ENCODE results near the gene CFAP61.

DNA sequence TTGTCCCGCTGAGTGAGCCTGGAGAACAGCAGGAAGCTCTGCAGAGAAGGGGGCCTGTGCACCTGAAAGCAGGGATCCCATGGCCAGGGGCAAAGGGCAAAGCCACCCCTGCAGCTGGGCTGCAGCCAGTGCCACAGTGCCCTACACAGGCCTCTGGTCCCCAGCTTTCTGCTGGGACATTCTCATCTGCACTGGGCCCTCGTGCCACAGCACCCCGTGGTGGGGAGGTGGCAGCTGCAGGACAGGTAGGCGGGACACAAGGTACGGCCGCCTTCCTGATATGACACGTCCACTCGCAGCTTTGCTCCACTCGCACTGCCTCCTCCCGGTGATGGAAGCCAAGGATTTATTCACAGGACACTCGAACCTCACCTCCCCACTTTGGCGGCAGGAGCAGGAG, 342.8 kb downstream of the CFAP61 start:
- TF ChIP-seq, protein P1, sequence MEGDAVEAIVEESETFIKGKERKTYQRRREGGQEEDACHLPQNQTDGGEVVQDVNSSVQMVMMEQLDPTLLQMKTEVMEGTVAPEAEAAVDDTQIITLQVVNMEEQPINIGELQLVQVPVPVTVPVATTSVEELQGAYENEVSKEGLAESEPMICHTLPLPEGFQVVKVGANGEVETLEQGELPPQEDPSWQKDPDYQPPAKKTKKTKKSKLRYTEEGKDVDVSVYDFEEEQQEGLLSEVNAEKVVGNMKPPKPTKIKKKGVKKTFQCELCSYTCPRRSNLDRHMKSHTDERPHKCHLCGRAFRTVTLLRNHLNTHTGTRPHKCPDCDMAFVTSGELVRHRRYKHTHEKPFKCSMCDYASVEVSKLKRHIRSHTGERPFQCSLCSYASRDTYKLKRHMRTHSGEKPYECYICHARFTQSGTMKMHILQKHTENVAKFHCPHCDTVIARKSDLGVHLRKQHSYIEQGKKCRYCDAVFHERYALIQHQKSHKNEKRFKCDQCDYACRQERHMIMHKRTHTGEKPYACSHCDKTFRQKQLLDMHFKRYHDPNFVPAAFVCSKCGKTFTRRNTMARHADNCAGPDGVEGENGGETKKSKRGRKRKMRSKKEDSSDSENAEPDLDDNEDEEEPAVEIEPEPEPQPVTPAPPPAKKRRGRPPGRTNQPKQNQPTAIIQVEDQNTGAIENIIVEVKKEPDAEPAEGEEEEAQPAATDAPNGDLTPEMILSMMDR (IDR thresholded peaks at IDR 0.05), result no peak
- no peak for TF ChIP-seq EP300 (IDR thresholded peaks at IDR 0.05)

Measured in suprapubic skin (tissue), 3 donors.